Measurements from ENCODE around the gene PNPLA8. TPM values are rescaled to one million over a fixed set of nuclear protein-coding genes. Genes with fewer than 3 reads are reported as not detected.

PNPLA8 gene
- total RNA-seq, 2 donors from 2014 or later, result 15.0 to 16.8 TPM

DNA sequence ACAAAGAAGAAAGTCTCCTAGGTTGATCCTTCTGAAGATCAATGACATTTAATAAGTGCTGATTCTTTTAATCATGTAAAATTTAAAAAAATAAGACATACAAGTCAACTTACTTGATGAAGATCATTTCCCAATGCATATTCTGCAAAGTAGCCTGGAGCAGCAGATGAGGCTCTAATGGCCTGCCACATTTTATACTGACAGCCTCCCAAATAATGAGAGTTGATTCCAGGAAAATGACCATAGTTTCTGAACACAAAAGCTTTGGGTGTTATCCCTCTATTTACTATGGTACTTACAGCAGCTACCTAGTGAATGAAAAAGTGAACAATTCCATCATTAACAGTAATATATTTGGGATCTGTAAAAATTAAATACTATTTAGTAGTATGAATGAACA, 38.3 kb downstream of the PNPLA8 start:
- no peaks in the 10 kb centered on the region for H3K9me3 ChIP-seq
- ATAC-seq, result no peak
- TF ChIP-seq, protein P1, sequence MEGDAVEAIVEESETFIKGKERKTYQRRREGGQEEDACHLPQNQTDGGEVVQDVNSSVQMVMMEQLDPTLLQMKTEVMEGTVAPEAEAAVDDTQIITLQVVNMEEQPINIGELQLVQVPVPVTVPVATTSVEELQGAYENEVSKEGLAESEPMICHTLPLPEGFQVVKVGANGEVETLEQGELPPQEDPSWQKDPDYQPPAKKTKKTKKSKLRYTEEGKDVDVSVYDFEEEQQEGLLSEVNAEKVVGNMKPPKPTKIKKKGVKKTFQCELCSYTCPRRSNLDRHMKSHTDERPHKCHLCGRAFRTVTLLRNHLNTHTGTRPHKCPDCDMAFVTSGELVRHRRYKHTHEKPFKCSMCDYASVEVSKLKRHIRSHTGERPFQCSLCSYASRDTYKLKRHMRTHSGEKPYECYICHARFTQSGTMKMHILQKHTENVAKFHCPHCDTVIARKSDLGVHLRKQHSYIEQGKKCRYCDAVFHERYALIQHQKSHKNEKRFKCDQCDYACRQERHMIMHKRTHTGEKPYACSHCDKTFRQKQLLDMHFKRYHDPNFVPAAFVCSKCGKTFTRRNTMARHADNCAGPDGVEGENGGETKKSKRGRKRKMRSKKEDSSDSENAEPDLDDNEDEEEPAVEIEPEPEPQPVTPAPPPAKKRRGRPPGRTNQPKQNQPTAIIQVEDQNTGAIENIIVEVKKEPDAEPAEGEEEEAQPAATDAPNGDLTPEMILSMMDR (IDR thresholded peaks at IDR 0.05), result no peak
- TF ChIP-seq POLR2A (IDR thresholded peaks at IDR 0.05), result no peak
- no peak for DNase-seq
- intact Hi-C loops (cut with DNase I), result loop anchor here (10.0 kb wide), 1 partner anchor 303 kb away; no protein-coding TSS in a partner anchor
- H3K4me3 ChIP-seq, result no peak overlapping the region
- no peak overlapping the region for H3K27ac ChIP-seq
- no peaks in the 10 kb centered on the region for H3K27me3 ChIP-seq
- H3K4me1 ChIP-seq, result peaks cover 15% of the 10 kb centered on the region
- no peaks in the 10 kb centered on the region for H3K36me3 ChIP-seq (replicated peaks in 1 of 2; ENCODE audit: insufficient read depth in 1 of 2, low read depth in 2 of 2)

DNA sequence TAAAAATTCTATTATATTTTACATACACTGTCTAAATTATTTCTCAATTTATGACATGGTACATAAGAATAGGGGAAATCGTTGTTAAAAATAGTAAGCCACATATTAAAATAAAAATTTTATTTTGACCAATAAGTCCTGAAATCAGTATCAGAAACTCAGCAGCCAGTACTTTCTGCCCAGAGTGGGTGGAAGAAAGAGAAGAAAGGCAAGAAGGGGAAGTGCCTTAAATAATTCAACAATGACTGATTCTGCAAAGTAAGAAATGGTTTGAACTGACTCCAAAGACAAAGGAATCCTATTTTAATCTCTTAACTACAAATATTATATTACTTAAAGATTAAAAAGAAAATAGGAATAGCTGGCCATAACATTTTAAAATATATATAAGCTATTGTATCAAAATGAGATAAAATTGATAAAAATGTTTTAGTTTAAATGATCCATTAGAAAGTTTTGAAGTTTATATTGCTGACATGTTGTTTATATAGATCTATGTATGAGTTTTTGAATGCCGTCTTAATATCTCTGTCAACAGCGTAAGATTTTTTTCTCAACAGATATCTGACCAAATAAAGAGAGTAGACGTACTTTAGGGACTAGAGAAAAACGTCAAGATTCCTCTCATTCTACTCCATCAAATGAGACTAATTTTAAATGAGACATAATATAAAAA, 39.5 kb downstream of the PNPLA8 start:
- no peak overlapping the region for H3K4me3 ChIP-seq
- intact Hi-C loops (cut with DNase I), result loop anchor here (10.0 kb wide), 1 partner anchor 302 kb away; no protein-coding TSS in a partner anchor
- TF ChIP-seq POLR2A (IDR thresholded peaks at IDR 0.05), result no peak
- TF ChIP-seq, protein P1 (IDR thresholded peaks at IDR 0.05), result no peak
- no peaks in the 10 kb centered on the region for H3K36me3 ChIP-seq (replicated peaks in 1 of 2; ENCODE audit: insufficient read depth in 1 of 2, low read depth in 2 of 2)
- WGBS, 2 donors, result 83 to 88% methylated on average over 5 of the region's 5 CpGs
- no peak overlapping the region for H3K27ac ChIP-seq
- ATAC-seq, result no peak
- H3K9me3 ChIP-seq, result no peaks in the 10 kb centered on the region
- no peak for DNase-seq
- H3K4me1 ChIP-seq, result peaks cover 15% of the 10 kb centered on the region
- H3K27me3 ChIP-seq, result no peaks in the 10 kb centered on the region

DNA sequence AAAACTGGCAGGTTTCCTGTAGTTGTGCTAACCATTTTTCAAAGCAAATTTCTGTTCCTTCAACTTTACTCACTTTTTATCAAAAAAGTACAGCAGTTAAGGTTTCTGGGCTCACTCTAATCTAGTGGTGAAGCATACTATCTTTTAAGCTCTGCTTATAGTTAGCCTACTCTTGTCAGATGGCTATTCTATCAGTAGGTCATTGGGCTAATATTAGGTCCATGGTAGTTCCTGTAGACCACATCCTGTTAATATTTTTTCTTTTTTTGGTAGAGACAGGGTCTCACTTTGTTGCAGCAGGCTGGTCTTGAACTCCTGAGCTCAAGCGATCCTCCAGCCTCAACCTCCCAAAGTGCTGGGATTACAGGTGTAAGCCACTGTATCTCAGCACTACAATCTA, 41.8 kb downstream of the PNPLA8 start:
- no peaks in the 10 kb centered on the region for H3K36me3 ChIP-seq (replicated peaks in 1 of 2; ENCODE audit: insufficient read depth in 1 of 2, low read depth in 2 of 2)
- no peak overlapping the region for H3K4me3 ChIP-seq
- ATAC-seq (no peak), DNase-seq (no peak)
- H3K27me3 ChIP-seq, result no peaks in the 10 kb centered on the region
- peaks cover 9% of the 10 kb centered on the region for H3K4me1 ChIP-seq
- intact Hi-C loops (cut with DNase I), result loop anchor here (10.0 kb wide), 1 partner anchor 299 kb away; no protein-coding TSS in a partner anchor
- TF ChIP-seq, protein P1 (IDR thresholded peaks at IDR 0.05), result no peak
- no peak for TF ChIP-seq POLR2A (IDR thresholded peaks at IDR 0.05)
- H3K27ac ChIP-seq, result no peak overlapping the region
- no peaks in the 10 kb centered on the region for H3K9me3 ChIP-seq
- 73 to 100% methylated on average over 1 of the region's 1 CpG for WGBS, 2 donors

DNA sequence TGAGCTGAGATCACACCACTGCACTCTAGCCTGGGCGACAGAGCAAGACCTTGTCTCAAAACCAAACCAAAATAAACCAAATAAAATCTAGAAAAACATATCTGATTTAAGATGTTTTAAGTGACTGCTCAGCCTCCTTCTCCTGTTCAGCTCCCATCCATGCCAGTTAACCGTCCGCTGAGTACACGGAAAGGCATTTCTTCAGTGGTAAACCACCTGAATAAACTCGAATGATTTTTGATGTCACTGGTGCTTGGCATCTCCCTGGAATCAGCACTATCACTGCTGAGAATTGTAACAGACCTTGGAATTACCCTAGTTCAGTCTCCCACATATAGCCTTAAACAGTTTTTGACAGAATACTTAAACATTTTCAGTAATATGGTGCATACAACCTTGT, 45.6 kb downstream of the PNPLA8 start:
- Histone ChIP-seq H3K4me1 (no peaks in the 10 kb centered on the region), H3K4me3 (no peak overlapping the region), H3K27me3 (no peaks in the 10 kb centered on the region), H3K36me3 (replicated peaks in 1 of 2; ENCODE audit: insufficient read depth in 1 of 2, low read depth in 2 of 2) (peaks cover 0 to 5% of the 10 kb centered on the region in 2 donors), H3K27ac (no peak overlapping the region), H3K9me3 (no peaks in the 10 kb centered on the region)
- ATAC-seq (no peak), DNase-seq (no peak)
- no peak for TF ChIP-seq POLR2A (IDR thresholded peaks at IDR 0.05)
- TF ChIP-seq, protein P1 (IDR thresholded peaks at IDR 0.05), result no peak
- WGBS, 2 donors, result 86 to 89% methylated on average over 5 of the region's 5 CpGs
- intact Hi-C loops (cut with DNase I), result loop anchor here (10.0 kb wide), 1 partner anchor 296 kb away; no protein-coding TSS in a partner anchor

DNA sequence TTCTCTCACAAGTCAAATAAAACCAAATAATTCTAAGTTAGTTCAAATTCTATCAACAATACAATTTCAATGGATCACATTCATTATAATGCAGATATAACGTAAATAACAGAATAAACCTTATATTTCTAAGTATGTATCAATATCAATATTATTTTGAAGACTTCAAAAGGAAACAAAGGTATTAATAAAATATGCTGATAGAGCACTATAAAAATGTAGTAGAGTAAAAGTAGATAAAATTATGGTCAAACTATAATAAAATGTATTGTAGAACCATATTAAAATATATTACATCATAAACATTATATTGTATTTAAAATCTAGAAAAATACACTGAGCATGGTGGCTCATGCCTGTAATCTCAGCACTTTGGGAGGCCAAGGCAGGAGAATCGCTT, 46.2 kb downstream of the PNPLA8 start:
- WGBS, 2 donors, result 93% methylated on average over 2 of the region's 2 CpGs
- Histone ChIP-seq H3K4me1 (no peaks in the 10 kb centered on the region), H3K9me3 (no peaks in the 10 kb centered on the region), H3K27ac (no peak overlapping the region), H3K36me3 (replicated peaks in 1 of 2; ENCODE audit: insufficient read depth in 1 of 2, low read depth in 2 of 2) (peaks cover 0 to 5% of the 10 kb centered on the region in 2 donors), H3K4me3 (no peak overlapping the region), H3K27me3 (no peaks in the 10 kb centered on the region)
- TF ChIP-seq, protein P1 (IDR thresholded peaks at IDR 0.05), result no peak
- TF ChIP-seq POLR2A (IDR thresholded peaks at IDR 0.05), result no peak
- intact Hi-C loops (cut with DNase I), result loop anchor here (10.0 kb wide), 1 partner anchor 295 kb away; no protein-coding TSS in a partner anchor
- DNase-seq (no peak), ATAC-seq (no peak)

Data from body of pancreas (tissue), 4 donors.